Fibroblast of lung (primary cell): ENCODE results near the gene BAIAP2. TPM values are rescaled to one million over a fixed set of nuclear protein-coding genes. Genes with fewer than 3 reads are reported as not detected.

Experiments used
- DNase-seq, 2 donors: peaks; one replicate each; pipeline versions ENCODE4 v3.0.0 to v3.0.0-alpha.2; 2010; ENCODE audit warnings: low read depth in 2 of 2
- H2AFZ ChIP-seq: 2 replicates; pipeline ENCODE4 v1.5.1; 2012; ENCODE audit warnings: low read length, control low read depth, inconsistent platforms
- H3K27ac ChIP-seq: 2 replicates; pipeline ENCODE4 v1.5.1; 2011; ENCODE audit warnings: low read length, control low read depth; ENCODE audit not compliant: insufficient read depth
- H3K27me3 ChIP-seq: 2 replicates; pipeline ENCODE4 v1.5.1; 2011; ENCODE audit warnings: mild to moderate bottlenecking, low read length; ENCODE audit not compliant: control insufficient read depth, insufficient read depth
- H3K36me3 ChIP-seq: 2 replicates; pipeline ENCODE4 v1.5.1; 2011; ENCODE audit warnings: low read length; ENCODE audit not compliant: control insufficient read depth, insufficient read depth
- H3K4me1 ChIP-seq: 2 replicates; pipeline ENCODE4 v1.5.1; 2011; ENCODE audit warnings: low read length; ENCODE audit not compliant: control insufficient read depth, insufficient read depth; ENCODE audit errors: extremely low read depth
- H3K4me2 ChIP-seq: 2 replicates; pipeline ENCODE4 v1.5.1; 2011; ENCODE audit warnings: low read length, control low read depth; ENCODE audit not compliant: insufficient read depth; ENCODE audit errors: extremely low read depth
- H3K4me3 ChIP-seq, 4 experiments: fragments of 200-600 bp in 1 of 4; sonication (generic) in 1 of 4; replicated peaks in 1 of 4; 2 replicates each; pipeline ENCODE4 v1.5.1; 2011 to 2016; ENCODE audit warnings: low read length in 4 of 4, low read depth in 3 of 4, mild to moderate bottlenecking in 3 of 4, control low read depth in 2 of 4, inconsistent platforms in 1 of 4, mixed read lengths in 1 of 4; ENCODE audit not compliant: insufficient read depth in 1 of 4; ENCODE audit errors: control extremely low read depth in 1 of 4
- H3K79me2 ChIP-seq: 2 replicates; pipeline ENCODE4 v1.5.1; 2012; ENCODE audit warnings: mild to moderate bottlenecking, low read length, inconsistent platforms; ENCODE audit not compliant: control insufficient read depth, insufficient read depth
- H3K9ac ChIP-seq: 2 replicates; pipeline ENCODE4 v1.5.1; 2011; ENCODE audit warnings: mild to moderate bottlenecking, low read length, control low read depth; ENCODE audit not compliant: insufficient read depth
- H3K9me3 ChIP-seq: 2 replicates; pipeline ENCODE4 v1.5.1; 2012; ENCODE audit warnings: low read depth, low read length; ENCODE audit not compliant: control insufficient read depth, insufficient read depth
- H4K20me1 ChIP-seq: 2 replicates; pipeline ENCODE4 v1.5.1; 2011; ENCODE audit warnings: low read length; ENCODE audit not compliant: control insufficient read depth, insufficient read depth; ENCODE audit errors: extremely low read depth
- EZH2 ChIP-seq: IDR thresholded peaks from 2 replicates; pipeline ENCODE4 v1.5.1; 2012; ENCODE audit warnings: low read length, control low read depth, mild to moderate bottlenecking; ENCODE audit errors: missing control alignments
- polyA plus RNA-seq, 2 donors: library from polyadenylated mRNA; depleted of rRNA in 1 of 2; stranded (reverse) in 1 of 2; unstranded in 1 of 2; fragments of >200 nt; gene quantifications; 2 replicates each; pipeline ENCODE4 v1.2.1, GENCODE V29; 2011 to 2012; ENCODE audit warnings: missing spikeins in 1 of 2
- total RNA-seq: library from RNA; depleted of rRNA; stranded (reverse); fragments of >200 nt; gene quantifications from 2 replicates; pipeline ENCODE4 v1.2.1, GENCODE V29; 2014
- TF ChIP-seq, protein P1 (sequence below), 2 donors: IDR thresholded peaks in 1 of 2; conservative IDR thresholded peaks in 1 of 2; 1 replicate in 1 of 2; 2 replicates in 1 of 2; pipeline ENCODE4 v1.5.1; 2011 to 2012; ENCODE audit warnings: low read length in 2 of 2, control low read depth in 1 of 2, inconsistent platforms in 1 of 2, low read depth in 1 of 2, mild to moderate bottlenecking in 1 of 2

Gene BAIAP2
- total and polyA plus RNA-seq, 2 donors (not counting 1 experiment from before 2014, with no cell fraction given) = 6.0 to 13.4 TPM

DNA sequence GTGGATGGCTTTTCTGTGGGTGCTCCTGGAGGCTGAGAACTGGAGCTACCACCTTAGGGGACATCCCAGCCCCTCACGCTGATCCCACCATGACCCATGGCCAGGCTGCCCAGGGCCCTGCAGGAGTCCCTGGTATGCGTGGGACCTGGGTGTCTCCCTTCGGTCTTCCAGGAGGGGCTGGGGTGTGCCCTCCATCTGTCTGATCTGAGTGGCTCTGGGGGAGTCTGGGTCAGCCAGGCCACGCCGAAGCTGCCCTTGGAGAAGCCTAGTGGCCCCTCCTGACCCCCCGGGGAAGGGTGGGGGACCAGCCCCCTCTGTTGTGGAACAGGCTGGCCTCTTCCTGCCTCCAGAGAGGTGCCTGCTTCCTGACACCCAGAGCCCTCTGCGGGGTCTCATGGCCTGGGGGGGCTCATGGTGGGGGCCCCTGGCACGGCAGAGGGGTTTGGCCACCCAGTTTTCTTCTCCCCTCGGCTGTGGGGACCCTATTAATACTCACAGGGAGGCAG is 10.7 kb downstream of the BAIAP2 start:
- Histone ChIP-seq H3K4me3 (no peak overlapping the region), H3K27me3 (no peaks in the 10 kb centered on the region), H3K27ac (no peak overlapping the region), H3K9me3 (no peaks in the 10 kb centered on the region), H3K36me3 (no peaks in the 10 kb centered on the region), H3K4me2 (no peak overlapping the region), H3K4me1 (peaks cover 13% of the 10 kb centered on the region), H3K79me2 (peaks cover 11% of the 10 kb centered on the region), H2AFZ (no peak overlapping the region), H3K9ac (no peak overlapping the region), H4K20me1 (no peaks in the 10 kb centered on the region)
- no peak for DNase-seq
- TF ChIP-seq, protein P1, sequence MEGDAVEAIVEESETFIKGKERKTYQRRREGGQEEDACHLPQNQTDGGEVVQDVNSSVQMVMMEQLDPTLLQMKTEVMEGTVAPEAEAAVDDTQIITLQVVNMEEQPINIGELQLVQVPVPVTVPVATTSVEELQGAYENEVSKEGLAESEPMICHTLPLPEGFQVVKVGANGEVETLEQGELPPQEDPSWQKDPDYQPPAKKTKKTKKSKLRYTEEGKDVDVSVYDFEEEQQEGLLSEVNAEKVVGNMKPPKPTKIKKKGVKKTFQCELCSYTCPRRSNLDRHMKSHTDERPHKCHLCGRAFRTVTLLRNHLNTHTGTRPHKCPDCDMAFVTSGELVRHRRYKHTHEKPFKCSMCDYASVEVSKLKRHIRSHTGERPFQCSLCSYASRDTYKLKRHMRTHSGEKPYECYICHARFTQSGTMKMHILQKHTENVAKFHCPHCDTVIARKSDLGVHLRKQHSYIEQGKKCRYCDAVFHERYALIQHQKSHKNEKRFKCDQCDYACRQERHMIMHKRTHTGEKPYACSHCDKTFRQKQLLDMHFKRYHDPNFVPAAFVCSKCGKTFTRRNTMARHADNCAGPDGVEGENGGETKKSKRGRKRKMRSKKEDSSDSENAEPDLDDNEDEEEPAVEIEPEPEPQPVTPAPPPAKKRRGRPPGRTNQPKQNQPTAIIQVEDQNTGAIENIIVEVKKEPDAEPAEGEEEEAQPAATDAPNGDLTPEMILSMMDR (conservative IDR thresholded peaks at IDR 0.05 in 1 of 2, IDR thresholded peaks at IDR 0.05 in 1 of 2; ENCODE audit: low read depth in 1 of 2, low read length in 2 of 2) = no peak
- TF ChIP-seq EZH2 = no peak

DNA sequence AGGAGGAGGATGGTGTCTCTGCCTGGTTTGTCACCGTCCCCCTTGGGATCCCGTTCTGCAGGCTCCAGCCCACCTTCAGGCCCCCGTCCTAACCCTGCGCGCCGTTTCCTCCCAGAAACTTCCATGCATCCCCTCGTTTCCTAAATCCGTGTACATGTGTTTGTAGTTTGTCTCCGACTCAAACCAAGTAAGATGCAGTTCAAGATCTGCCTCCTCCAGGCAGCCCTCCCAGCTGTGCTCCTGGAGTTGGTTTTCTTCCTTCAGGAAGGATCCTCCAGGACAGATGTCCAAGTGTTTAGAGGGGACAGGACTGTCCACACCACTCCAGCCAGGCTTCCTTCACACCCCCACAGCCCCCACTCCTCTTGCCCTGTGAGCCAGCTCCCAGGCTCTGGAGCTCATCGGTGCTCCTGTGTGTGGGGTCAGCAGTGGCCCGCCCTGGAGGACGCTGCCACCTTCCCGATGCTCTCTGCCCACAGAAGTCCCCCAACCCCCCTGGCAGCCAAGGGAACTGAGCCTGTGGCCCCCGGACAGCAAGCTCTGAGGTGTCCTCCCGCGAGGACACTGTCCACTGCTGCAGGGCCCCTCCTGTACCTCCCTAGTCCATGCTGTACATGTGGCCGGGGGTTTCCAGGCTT is 11.3 kb downstream of the BAIAP2 start:
- no peak overlapping the region for H3K9ac ChIP-seq
- peaks cover 13% of the 10 kb centered on the region for H3K4me1 ChIP-seq
- no peaks in the 10 kb centered on the region for H3K36me3 ChIP-seq
- peaks cover 6% of the 10 kb centered on the region for H3K79me2 ChIP-seq
- no peak overlapping the region for H3K4me2 ChIP-seq
- no peak overlapping the region for H2AFZ ChIP-seq
- H3K27ac ChIP-seq = no peak overlapping the region
- no peak overlapping the region for H3K4me3 ChIP-seq
- no peaks in the 10 kb centered on the region for H3K9me3 ChIP-seq
- TF ChIP-seq, protein P1 (conservative IDR thresholded peaks at IDR 0.05 in 1 of 2, IDR thresholded peaks at IDR 0.05 in 1 of 2; ENCODE audit: low read depth in 1 of 2, low read length in 2 of 2) = no peak
- no peak for TF ChIP-seq EZH2
- H4K20me1 ChIP-seq = no peaks in the 10 kb centered on the region
- DNase-seq = no peak
- H3K27me3 ChIP-seq = no peaks in the 10 kb centered on the region

DNA sequence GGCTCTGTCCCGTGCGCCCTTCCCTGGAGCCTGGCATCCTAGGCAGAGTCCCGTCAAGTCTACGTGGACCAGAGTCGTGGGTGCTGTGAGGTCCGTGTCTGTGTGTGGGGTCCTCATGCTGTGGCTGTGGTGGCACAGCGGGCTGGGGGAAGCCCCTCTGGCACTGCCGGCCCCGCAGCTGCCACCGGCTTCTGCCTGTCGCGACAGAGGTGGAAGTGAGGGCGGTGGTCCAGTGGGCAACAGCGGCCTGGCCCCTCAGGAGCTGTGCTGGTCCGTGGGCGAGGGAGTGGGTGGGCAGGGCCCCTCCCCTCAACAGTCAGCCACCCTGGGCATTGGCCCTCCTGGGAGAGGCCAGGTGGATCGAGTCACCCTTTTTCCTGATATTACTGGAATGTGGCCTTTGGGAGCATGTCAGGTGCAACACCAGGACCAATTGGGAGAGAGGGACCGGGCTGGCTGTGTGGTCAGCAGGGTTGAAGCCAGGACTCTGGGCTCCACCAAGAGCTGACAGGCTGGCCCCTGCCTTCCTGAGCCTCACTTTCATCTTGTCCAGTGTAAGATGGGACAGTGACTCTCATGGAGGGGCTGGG is 11.9 kb downstream of the BAIAP2 start:
- Histone ChIP-seq H3K4me1 (peaks cover 13% of the 10 kb centered on the region), H3K27me3 (no peaks in the 10 kb centered on the region), H3K27ac (no peak overlapping the region), H3K36me3 (no peaks in the 10 kb centered on the region), H4K20me1 (no peaks in the 10 kb centered on the region), H3K9ac (no peak overlapping the region), H3K4me3 (no peak overlapping the region), H3K79me2 (peaks cover 6% of the 10 kb centered on the region), H2AFZ (no peak overlapping the region), H3K9me3 (no peaks in the 10 kb centered on the region), H3K4me2 (no peak overlapping the region)
- DNase-seq = no peak
- no peak for TF ChIP-seq EZH2
- TF ChIP-seq, protein P1 (conservative IDR thresholded peaks at IDR 0.05 in 1 of 2, IDR thresholded peaks at IDR 0.05 in 1 of 2; ENCODE audit: low read depth in 1 of 2, low read length in 2 of 2) = no peak
